GM12874 (cell line): ENCODE measurements around the gene ZCCHC24.

Experiments used
- CTCF ChIP-seq: IDR thresholded peaks from 2 replicates; pipeline ENCODE4 v1.5.1; 2011; ENCODE audit warnings: low read depth, mild to moderate bottlenecking, control low read depth, low read length, moderate library complexity; ENCODE audit not compliant: insufficient read depth

The ZCCHC24 gene

GRCh38 chr10:79354615-79355014, 90.8 kb downstream of the ZCCHC24 start:
- no peak for TF ChIP-seq CTCF

GRCh38 chr10:79354141-79354540, 91.3 kb downstream of the ZCCHC24 start:
- TF ChIP-seq CTCF: no peak

GRCh38 chr10:79353726-79354125, 91.7 kb downstream of the ZCCHC24 start:
- TF ChIP-seq CTCF: no peak

- no peak for TF ChIP-seq CTCF
These were observed 92.4 kb downstream of the ZCCHC24 start for GRCh38 chr10:79353000-79353406.

- no peak for TF ChIP-seq CTCF
These were observed 93.2 kb downstream of the ZCCHC24 start for GRCh38 chr10:79352035-79352877.

- no peak for TF ChIP-seq CTCF
These were observed 94.1 kb downstream of the ZCCHC24 start for GRCh38 chr10:79351332-79351731.

GRCh38 chr10:79350407-79351154, 94.8 kb downstream of the ZCCHC24 start:
- no peak for TF ChIP-seq CTCF
